Activated CD4-positive, alpha-beta T cell treated with anti-CD3 and anti-CD28 coated beads, Interleukin-2, amount 50 U/mL, for 24 hours (primary cell): ENCODE results near the gene ALKBH6.

ENCODE experiments used
- DNase-seq, 2 donors: peaks; one replicate each; pipeline ENCODE4 v3.0.0-alpha.2; 2020; ENCODE audit warnings: low read depth in 1 of 2, low spot score in 1 of 2

ALKBH6 gene

DNA sequence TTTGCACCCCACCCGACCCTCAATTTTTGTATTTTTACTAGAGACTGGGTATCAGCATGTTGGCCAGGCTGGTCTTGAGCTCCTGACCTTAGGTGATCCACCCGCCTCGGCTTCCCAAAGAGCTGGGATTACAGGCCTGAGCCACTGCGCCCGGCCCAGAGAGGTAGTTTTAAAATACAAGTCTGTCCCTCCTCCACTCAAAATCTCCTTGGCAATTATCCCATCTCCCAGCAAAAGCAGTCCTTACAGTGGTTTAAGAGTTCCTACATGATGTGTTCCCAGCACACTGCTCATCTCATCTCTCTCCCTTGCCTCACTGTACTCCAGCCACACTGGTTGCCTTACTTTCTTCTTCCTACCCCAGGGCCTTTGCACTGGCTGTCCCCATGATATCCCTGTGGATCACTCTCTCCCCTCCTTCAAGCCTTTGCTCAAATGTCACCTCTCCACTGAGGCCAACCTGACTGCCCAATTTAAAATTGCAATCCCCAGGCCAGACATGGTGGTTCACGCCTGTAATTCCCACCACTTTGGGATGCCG lies 53.5 kb downstream of the ALKBH6 start:
- no peak for DNase-seq

DNA sequence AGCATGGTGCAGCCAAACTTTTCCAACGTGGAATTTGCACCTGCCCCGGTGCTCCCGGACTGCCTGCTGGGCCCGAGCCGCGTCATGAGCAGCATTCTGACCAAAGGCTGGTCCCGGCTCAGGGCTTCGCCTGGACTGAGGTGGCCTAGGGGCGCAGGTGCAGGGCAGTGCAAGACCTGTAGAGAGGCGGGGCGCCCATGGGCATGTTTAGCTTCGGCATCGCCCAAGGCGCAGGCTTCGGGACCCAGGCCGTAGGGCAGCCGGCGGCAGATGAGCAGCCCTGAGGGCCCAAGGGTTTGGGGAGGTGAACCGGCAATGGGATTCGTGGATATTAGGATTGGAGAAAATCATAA lies 54.1 kb downstream of the ALKBH6 start:
- DNase-seq: no peak
